AG09319 (cell line): ENCODE results near the gene SETMAR.
A peak's percentile ranks its signal among the peaks of the same experiment; 100 is the strongest.

Source experiments
- DNase-seq: peaks from one replicate; pipeline ENCODE4 v3.0.0-alpha.2; 2010; ENCODE audit warnings: low read depth; ENCODE audit errors: extremely low read depth
- TF ChIP-seq, protein P1 (sequence below): IDR thresholded peaks from 2 replicates; pipeline ENCODE4 v1.5.1; 2011; ENCODE audit warnings: low read depth, mild to moderate bottlenecking, inconsistent platforms, low read length, moderate library complexity

The SETMAR gene

GRCh38 chr3:4340411-4341335 lies 37.5 kb downstream of the SETMAR start:
- no peak for DNase-seq
- TF ChIP-seq, protein P1, sequence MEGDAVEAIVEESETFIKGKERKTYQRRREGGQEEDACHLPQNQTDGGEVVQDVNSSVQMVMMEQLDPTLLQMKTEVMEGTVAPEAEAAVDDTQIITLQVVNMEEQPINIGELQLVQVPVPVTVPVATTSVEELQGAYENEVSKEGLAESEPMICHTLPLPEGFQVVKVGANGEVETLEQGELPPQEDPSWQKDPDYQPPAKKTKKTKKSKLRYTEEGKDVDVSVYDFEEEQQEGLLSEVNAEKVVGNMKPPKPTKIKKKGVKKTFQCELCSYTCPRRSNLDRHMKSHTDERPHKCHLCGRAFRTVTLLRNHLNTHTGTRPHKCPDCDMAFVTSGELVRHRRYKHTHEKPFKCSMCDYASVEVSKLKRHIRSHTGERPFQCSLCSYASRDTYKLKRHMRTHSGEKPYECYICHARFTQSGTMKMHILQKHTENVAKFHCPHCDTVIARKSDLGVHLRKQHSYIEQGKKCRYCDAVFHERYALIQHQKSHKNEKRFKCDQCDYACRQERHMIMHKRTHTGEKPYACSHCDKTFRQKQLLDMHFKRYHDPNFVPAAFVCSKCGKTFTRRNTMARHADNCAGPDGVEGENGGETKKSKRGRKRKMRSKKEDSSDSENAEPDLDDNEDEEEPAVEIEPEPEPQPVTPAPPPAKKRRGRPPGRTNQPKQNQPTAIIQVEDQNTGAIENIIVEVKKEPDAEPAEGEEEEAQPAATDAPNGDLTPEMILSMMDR, result no peak

DNA sequence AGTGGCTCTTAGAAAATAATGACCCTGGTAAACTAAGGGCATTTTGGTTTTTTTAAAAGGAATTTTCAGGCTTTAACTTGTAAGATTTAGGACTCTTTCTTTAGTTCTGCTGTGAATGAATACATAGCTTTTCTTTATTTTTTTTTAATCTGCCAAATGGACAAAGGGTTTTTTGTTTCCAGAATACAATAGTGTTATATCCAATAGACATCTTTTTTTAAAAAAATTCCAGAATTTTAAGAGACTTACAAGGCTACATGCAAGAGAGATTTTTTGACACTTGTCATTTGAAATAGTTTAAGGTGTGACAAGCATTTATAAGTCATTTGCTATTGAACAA lies 38.1 kb downstream of the SETMAR start:
- TF ChIP-seq, protein P1, result no peak
- DNase-seq, result no peak

GRCh38 chr3:4343258-4343657 lies 40.1 kb downstream of the SETMAR start:
- TF ChIP-seq, protein P1, result no peak
- peak; percentile 51 for DNase-seq

GRCh38 chr3:4350789-4351163 lies 47.6 kb downstream of the SETMAR start:
- TF ChIP-seq, protein P1, result peak; percentile 69
- DNase-seq, result peak; percentile 32

DNA sequence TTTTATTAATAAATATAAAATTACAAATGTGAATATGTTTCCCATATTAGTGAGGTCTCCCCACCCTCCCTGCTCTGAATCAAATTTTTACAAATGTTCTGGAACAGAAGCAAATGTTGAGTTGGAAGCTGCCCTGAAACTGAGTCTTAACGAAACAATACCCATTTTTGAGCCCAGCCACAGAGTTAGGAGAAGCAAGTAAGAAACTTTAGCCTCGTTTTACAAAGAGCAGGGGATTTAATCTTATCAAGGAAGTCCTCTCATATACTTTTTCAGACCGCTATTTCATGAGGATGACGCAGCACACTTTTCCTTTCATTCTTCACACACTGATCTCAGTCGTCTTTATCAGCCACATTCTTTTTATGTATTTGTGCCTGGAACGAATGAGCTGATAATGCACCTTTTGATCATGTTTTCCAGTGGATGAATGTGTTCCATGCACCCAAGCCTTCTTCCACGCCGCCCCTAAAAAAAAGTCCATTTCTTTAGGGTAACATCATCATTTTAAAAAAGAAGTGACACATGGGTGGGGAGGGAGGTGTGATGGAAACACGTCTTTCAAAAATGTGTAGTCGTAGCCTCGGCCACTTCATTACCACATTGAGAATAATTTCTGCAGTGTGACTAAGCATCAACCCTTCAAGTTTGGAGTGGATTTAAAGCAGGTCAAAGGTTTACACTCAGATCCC lies 48.1 kb downstream of the SETMAR start:
- DNase-seq, result no peak
- TF ChIP-seq, protein P1, result no peak

- no peak for DNase-seq
- TF ChIP-seq, protein P1, result no peak
Observed at GRCh38 chr3:4351872-4352271, 48.7 kb downstream of the SETMAR start.

DNA sequence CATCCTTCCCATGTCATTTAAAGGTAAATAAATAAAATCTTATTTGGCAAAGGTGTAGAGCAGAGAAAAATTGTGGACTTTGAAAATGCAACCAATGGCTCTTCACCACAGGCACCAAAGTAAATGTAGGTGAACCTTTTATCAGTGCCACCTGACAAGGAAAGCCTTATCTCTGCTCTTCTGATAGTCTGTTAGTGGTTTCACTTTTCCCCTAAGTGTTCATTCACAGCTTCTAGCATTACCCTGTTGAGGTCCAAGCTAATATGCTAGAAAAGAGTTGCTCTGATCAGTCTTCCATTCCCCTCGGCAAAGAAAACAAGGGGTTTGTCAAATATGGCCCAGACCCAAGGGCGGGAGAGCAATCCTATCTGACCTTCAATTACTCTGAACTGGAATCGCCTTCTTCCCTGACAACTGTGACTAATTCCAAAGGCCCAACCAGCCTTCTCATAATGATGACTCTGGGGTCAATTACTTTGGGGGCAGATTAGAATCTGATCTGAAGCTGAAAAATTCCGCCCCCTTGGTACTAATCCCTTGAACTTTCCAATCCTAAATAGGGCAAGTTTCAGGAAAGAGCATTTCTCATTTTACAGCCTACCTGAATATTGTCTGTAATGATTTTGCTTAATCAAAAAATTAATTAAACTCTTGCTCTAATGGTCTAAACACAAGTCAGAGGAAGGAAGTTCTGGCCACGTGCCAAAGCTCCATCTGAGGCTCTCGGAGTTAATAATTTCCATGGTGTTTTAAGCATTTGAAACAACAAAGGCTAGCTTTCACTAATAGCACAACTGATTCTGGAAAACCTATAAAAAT lies 52.4 kb downstream of the SETMAR start:
- no peak for DNase-seq
- TF ChIP-seq, protein P1, result no peak
